Measurements from ENCODE around the gene NOXA1. TPM values are rescaled to one million over a fixed set of nuclear protein-coding genes. Genes with fewer than 3 reads are reported as not detected.

NOXA1 gene
- total RNA-seq, 6 experiments from 2014 or later, result 4.7 to 8.0 (median 5.7) TPM

- TF ChIP-seq POLR2A (IDR thresholded peaks at IDR 0.05) (no peak), CTCF (IDR thresholded peaks at IDR 0.05) (no peak)
- Histone ChIP-seq H3K9me3 (no peaks in the 10 kb centered on the region), H3K36me3 (no peaks in the 10 kb centered on the region), H3K27ac (no peak overlapping the region), H3K27me3 (no peaks in the 10 kb centered on the region), H3K4me3 (no peak overlapping the region), H3K4me1 (no peaks in the 10 kb centered on the region)
- WGBS (ENCODE audit: insufficient coverage, low coverage, low lambda C conversion rate, missing lambda C conversion rate), result 90% methylated on average over 8 of the region's 23 CpGs
- intact Hi-C loops (cut with DNase I), result loop anchor here in 1 of 2 donors (10.0 kb wide), 1 partner anchor 298 kb away; no protein-coding TSS in a partner anchor
- no peak for DNase-seq
- ATAC-seq, result no peak
Observed at GRCh38 chr9:137392232-137393007, 30.8 kb upstream of the NOXA1 start.

- Histone ChIP-seq H3K27ac (no peak overlapping the region), H3K9me3 (no peaks in the 10 kb centered on the region), H3K36me3 (no peaks in the 10 kb centered on the region), H3K27me3 (no peaks in the 10 kb centered on the region), H3K4me1 (no peaks in the 10 kb centered on the region), H3K4me3 (no peak overlapping the region)
- no peak for ATAC-seq
- intact Hi-C loops (cut with DNase I), result loop anchor here in 1 of 2 donors (10.0 kb wide), 1 partner anchor 299 kb away; no protein-coding TSS in a partner anchor
- DNase-seq, result no peak
- WGBS (ENCODE audit: insufficient coverage, low coverage, low lambda C conversion rate, missing lambda C conversion rate), result 100% methylated on average over 5 of the region's 28 CpGs
- no peak for TF ChIP-seq POLR2A (IDR thresholded peaks at IDR 0.05)
- no peak for TF ChIP-seq CTCF (IDR thresholded peaks at IDR 0.05)
Observed at GRCh38 chr9:137393176-137394150, 29.7 kb upstream of the NOXA1 start.

DNA sequence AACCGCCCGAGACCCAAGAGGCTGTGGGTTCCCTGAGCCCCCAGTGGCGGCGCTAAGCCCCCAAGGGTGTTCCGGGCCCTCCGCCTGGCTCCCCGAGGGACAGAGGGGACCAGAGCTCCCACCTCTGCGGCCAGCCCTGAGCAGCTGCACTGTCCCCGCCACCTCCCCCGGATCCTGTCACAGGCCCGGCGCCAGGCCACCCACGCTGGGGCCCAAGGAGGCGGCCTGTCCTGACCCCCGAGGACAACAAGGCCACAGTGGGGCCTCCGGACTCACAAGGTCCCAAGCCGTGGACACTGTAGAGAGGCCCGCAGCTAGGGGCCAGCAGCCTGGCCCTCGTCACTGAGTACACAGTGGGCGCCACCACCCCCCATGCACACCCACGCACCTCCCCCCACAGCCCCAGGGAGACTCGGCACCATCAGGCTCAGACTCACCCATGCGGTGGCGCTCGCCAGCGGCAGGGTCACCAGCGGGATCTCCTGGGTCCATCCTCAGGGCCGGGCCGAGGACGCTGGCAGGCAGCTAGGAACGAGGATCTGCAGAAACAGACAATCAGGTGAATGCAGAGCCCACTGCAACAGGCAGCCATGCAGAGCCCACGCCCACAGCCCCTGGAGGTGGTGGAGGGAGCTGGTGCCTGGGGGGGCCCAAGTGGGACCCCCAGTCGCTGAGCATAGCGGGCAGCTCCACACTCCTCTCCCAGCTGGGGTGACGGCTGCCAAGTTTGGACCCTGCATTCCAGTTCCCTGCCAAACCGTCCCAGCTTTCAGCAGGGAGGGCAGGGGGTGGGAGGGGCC is 28.1 kb upstream of the NOXA1 start:
- no peak overlapping the region for H3K27ac ChIP-seq
- TF ChIP-seq POLR2A (IDR thresholded peaks at IDR 0.05) (no peak), CTCF (IDR thresholded peaks at IDR 0.05) (no peak)
- peaks cover 0 to 7% (median 0%) of the 10 kb centered on the region in 4 donors for H3K4me1 ChIP-seq
- no peak for ATAC-seq
- no peaks in the 10 kb centered on the region for H3K9me3 ChIP-seq
- no peak for DNase-seq
- WGBS (ENCODE audit: insufficient coverage, low coverage, low lambda C conversion rate, missing lambda C conversion rate), result 93% methylated on average over 3 of the region's 36 CpGs
- intact Hi-C loops (cut with DNase I), result loop anchor here in 1 of 2 donors (10.0 kb wide), 1 partner anchor 300 kb away; no protein-coding TSS in a partner anchor
- no peaks in the 10 kb centered on the region for H3K36me3 ChIP-seq
- H3K27me3 ChIP-seq, result no peaks in the 10 kb centered on the region
- H3K4me3 ChIP-seq, result no peak overlapping the region

GRCh38 chr9:137395666-137396010 is 27.6 kb upstream of the NOXA1 start:
- intact Hi-C loops (cut with DNase I), result loop anchor here in 1 of 2 donors (10.0 kb wide), 1 partner anchor 301 kb away; no protein-coding TSS in a partner anchor
- ATAC-seq (no peak), DNase-seq (no peak)
- H3K9me3 ChIP-seq, result no peaks in the 10 kb centered on the region
- H3K4me3 ChIP-seq, result no peak overlapping the region
- H3K36me3 ChIP-seq, result no peaks in the 10 kb centered on the region
- no peaks in the 10 kb centered on the region for H3K27me3 ChIP-seq
- H3K27ac ChIP-seq, result no peak overlapping the region
- no peak for TF ChIP-seq POLR2A (IDR thresholded peaks at IDR 0.05)
- H3K4me1 ChIP-seq, result peaks cover 0 to 12% (median 0%) of the 10 kb centered on the region in 4 donors
- 100% methylated on average over 1 of the region's 11 CpGs for WGBS (ENCODE audit: insufficient coverage, low coverage, low lambda C conversion rate, missing lambda C conversion rate)

Data from right lobe of liver (tissue), 6 donors.